Cardiac muscle cell (in vitro differentiated cells and primary cell): ENCODE measurements around the gene TRPC4AP. TPM values are rescaled to one million over a fixed set of nuclear protein-coding genes. Genes with fewer than 3 reads are reported as not detected.

Experiments used
- DNase-seq, 2 donors: peaks; one replicate each; pipeline versions ENCODE4 v3.0.0 to v3.0.0-alpha.2; 2010 to 2017; ENCODE audit warnings: low read depth in 1 of 2, low spot score in 1 of 2
- H3K27ac ChIP-seq: fragments of 200-600 bp; sonication (generic); 2 replicates; pipeline ENCODE4 v1.5.1; 2016
- H3K27me3 ChIP-seq: fragments of 200-600 bp; sonication (generic); 2 replicates; pipeline ENCODE4 v1.6.0; 2016; ENCODE audit warnings: control low read depth
- H3K36me3 ChIP-seq: fragments of 200-600 bp; sonication (generic); 2 replicates; pipeline ENCODE4 v1.5.1; 2016; ENCODE audit warnings: control low read depth
- H3K4me1 ChIP-seq: fragments of 200-600 bp; sonication (generic); 2 replicates; pipeline ENCODE4 v1.8.1; 2017; ENCODE audit warnings: low read depth, mild to moderate bottlenecking, mixed run types
- H3K4me3 ChIP-seq: fragments of 200-600 bp; sonication (generic); 2 replicates; pipeline ENCODE4 v1.5.1; 2016; ENCODE audit warnings: mild to moderate bottlenecking
- H3K9me3 ChIP-seq: fragments of 200-600 bp; sonication (generic); 2 replicates; pipeline ENCODE4 v1.5.1; 2017; ENCODE audit warnings: low read depth, mild to moderate bottlenecking, control low read depth
- CTCF ChIP-seq: IDR thresholded peaks from 2 replicates; pipeline ENCODE4 v1.5.1; 2012; ENCODE audit warnings: low read depth, mild to moderate bottlenecking, low read length
- polyA plus RNA-seq: library from polyadenylated mRNA; unstranded; fragments of >200 nt; fragmentation: Nextera tagmentation; extraction: Ambion mirVana; gene quantifications from 2 replicates; pipeline ENCODE4 v1.2.1, GENCODE V29; 2016
- total RNA-seq: library from RNA; depleted of rRNA; stranded (reverse); fragments of >200 nt; gene quantifications from 2 replicates; pipeline ENCODE4 v1.2.3, GENCODE V29; 2016

TRPC4AP gene
- total and polyA plus RNA-seq, 2 experiments from 2014 or later = 120 to 123 TPM

- no peaks in the 10 kb centered on the region for H3K27me3 ChIP-seq
- H3K4me3 ChIP-seq = no peak overlapping the region
- no peak overlapping the region for H3K27ac ChIP-seq
- no peak for DNase-seq
- peaks cover 9% of the 10 kb centered on the region for H3K4me1 ChIP-seq
- H3K36me3 ChIP-seq = no peaks in the 10 kb centered on the region
- no peak for TF ChIP-seq CTCF
- no peaks in the 10 kb centered on the region for H3K9me3 ChIP-seq
These were observed 135.7 kb downstream of the TRPC4AP start for GRCh38 chr20:34956751-34957472.

GRCh38 chr20:34956041-34956458, 136.6 kb downstream of the TRPC4AP start:
- no peak for TF ChIP-seq CTCF
- DNase-seq = no peak
- H3K4me3 ChIP-seq = peak overlapping the region; percentile 49
- H3K9me3 ChIP-seq = no peaks in the 10 kb centered on the region
- peaks cover 9% of the 10 kb centered on the region for H3K4me1 ChIP-seq
- no peaks in the 10 kb centered on the region for H3K27me3 ChIP-seq
- no peaks in the 10 kb centered on the region for H3K36me3 ChIP-seq
- H3K27ac ChIP-seq = peak overlapping the region; percentile 93

- peaks cover 9% of the 10 kb centered on the region for H3K4me1 ChIP-seq
- H3K27me3 ChIP-seq = no peaks in the 10 kb centered on the region
- TF ChIP-seq CTCF = peak; percentile 58
- no peaks in the 10 kb centered on the region for H3K9me3 ChIP-seq
- DNase-seq = peak; percentile 97 to 99
- H3K4me3 ChIP-seq = peak within 1 kb of the TSS; percentile 49
- no peaks in the 10 kb centered on the region for H3K36me3 ChIP-seq
- peak within 1 kb of the TSS; percentile 93 for H3K27ac ChIP-seq
These were observed 137.2 kb downstream of the TRPC4AP start, which contains the start of the genes GSS and MYH7B for GRCh38 chr20:34955231-34956040. TSS of gene GSS (minus strand) at chr20:34955806. CDS start at chr20:34951852, 3,954 bp downstream. TSS of gene MYH7B (plus strand) at chr20:34955868. CDS start at chr20:34978006, 22,138 bp downstream.

- H3K9me3 ChIP-seq = no peaks in the 10 kb centered on the region
- no peaks in the 10 kb centered on the region for H3K36me3 ChIP-seq
- TF ChIP-seq CTCF = no peak
- DNase-seq = peak in 1 of 2 donors; percentile 38
- peaks cover 9% of the 10 kb centered on the region for H3K4me1 ChIP-seq
- peak overlapping the region; percentile 49 for H3K4me3 ChIP-seq
- peak overlapping the region; percentile 93 for H3K27ac ChIP-seq
- H3K27me3 ChIP-seq = no peaks in the 10 kb centered on the region
These were observed 137.7 kb downstream of the TRPC4AP start for GRCh38 chr20:34954904-34955230.

GRCh38 chr20:34953960-34954359, 138.6 kb downstream of the TRPC4AP start:
- peaks cover 9% of the 10 kb centered on the region for H3K4me1 ChIP-seq
- H3K36me3 ChIP-seq = no peaks in the 10 kb centered on the region
- no peaks in the 10 kb centered on the region for H3K27me3 ChIP-seq
- H3K27ac ChIP-seq = no peak overlapping the region
- no peak for TF ChIP-seq CTCF
- H3K4me3 ChIP-seq = no peak overlapping the region
- no peaks in the 10 kb centered on the region for H3K9me3 ChIP-seq
- DNase-seq = no peak
